HCT116 (cell line): ENCODE data around the gene DMBT1. TPM values are rescaled to one million over a fixed set of nuclear protein-coding genes. Genes with fewer than 3 reads are reported as not detected.

ENCODE experiments used
- ATAC-seq: fragments of 200-7000 bp; cut with Tn5 transposase; 2 replicates; pipeline ENCODE4 v1.9.1; 2020; ENCODE audit warnings: mild to moderate bottlenecking, moderate library complexity
- BruUV-seq: library from RNA; stranded (reverse); fragments of 400-500 nt; replicated peaks from 2 replicates; lab custom pipeline; 2021; lab: Mats Ljungman, UMichigan
- CTCF ChIA-PET: fragments of 300-600 bp; sonication (Branson Sonifier 250); formaldehyde crosslinking; loops from one replicate; lab custom pipeline; 2021; ENCODE audit warnings: antibody characterized with exemption; lab: Charles Lee
- POLR2A ChIA-PET: fragments of 300-600, 350-600 bp; sonication (Branson Sonifier 250); formaldehyde crosslinking; loops from one replicate; lab custom pipeline; 2021; ENCODE audit warnings: antibody characterized with exemption; lab: Charles Lee
- RAD21 ChIA-PET, 2 experiments: fragments of 300-600 bp; sonication (Branson Sonifier 250); formaldehyde crosslinking; loops; one replicate each; lab custom pipeline; 2023; ENCODE audit warnings: low total read pairs in 2 of 2; ENCODE audit not compliant: uncharacterized antibody in 2 of 2, unreplicated experiment in 2 of 2, low non-redundant PET in 1 of 2; lab: Charles Lee
- DNase-seq: peaks from one replicate; pipeline ENCODE4 v3.0.0-alpha.2; 2010; ENCODE audit warnings: low read depth, low spot score
- H2AFZ ChIP-seq: fragments of 200-600 bp; shearing (Covaris generic), sonication (generic); 2 replicates; pipeline ENCODE4 v1.6.1; 2017; ENCODE audit warnings: low read depth, mixed run types, mixed read lengths, antibody characterized with exemption, low read length; ENCODE audit not compliant: poor library complexity, severe bottlenecking
- H3K27ac ChIP-seq: 2 replicates; pipeline ENCODE4 v1.5.1; 2012; ENCODE audit warnings: low read depth, low read length
- H3K27me3 ChIP-seq: fragments of 200-600 bp; sonication (generic); 2 replicates; pipeline ENCODE4 v1.6.1; 2016; ENCODE audit warnings: mixed run types, low read length, mixed read lengths; ENCODE audit not compliant: insufficient read depth
- H3K36me3 ChIP-seq, 2 experiments: fragments of 200-500 bp in 1 of 2; fragments of 200-600 bp in 1 of 2; sonication (Bioruptor generic) in 1 of 2; sonication (generic) in 1 of 2; 2 replicates each; pipeline versions ENCODE4 v1.5.1 to v1.6.1; 2014 to 2016; ENCODE audit warnings: low read length in 2 of 2, inconsistent platforms in 1 of 2, mixed read lengths in 1 of 2, mixed run types in 1 of 2; ENCODE audit not compliant: insufficient read depth in 2 of 2, control insufficient read depth in 1 of 2
- H3K4me1 ChIP-seq, 2 experiments: fragments of 200-600 bp in 1 of 2; sonication (generic) in 1 of 2; 2 replicates each; pipeline versions ENCODE4 v1.5.1 to v1.6.1; 2012 to 2017; ENCODE audit warnings: low read length in 2 of 2, inconsistent platforms in 1 of 2, mild to moderate bottlenecking in 1 of 2, mixed read lengths in 1 of 2, mixed run types in 1 of 2, moderate library complexity in 1 of 2; ENCODE audit not compliant: insufficient read depth in 2 of 2, control insufficient read depth in 1 of 2
- H3K4me2 ChIP-seq: fragments of 200-600 bp; sonication (generic); 2 replicates; pipeline ENCODE4 v1.6.1; 2017; ENCODE audit warnings: mixed run types, low read length, mixed read lengths
- H3K4me3 ChIP-seq, 2 experiments: fragments of 200-600 bp in 1 of 2; sonication (generic) in 1 of 2; replicated peaks in 1 of 2; 2 replicates each; pipeline ENCODE4 v1.5.1; 2011 to 2016; ENCODE audit warnings: low read length in 2 of 2, control low read depth in 1 of 2, low read depth in 1 of 2, mild to moderate bottlenecking in 1 of 2, mixed read lengths in 1 of 2, mixed run types in 1 of 2
- H3K79me2 ChIP-seq: fragments of 200-600 bp; sonication (generic); 2 replicates; pipeline ENCODE4 v1.6.1; 2017; ENCODE audit warnings: mild to moderate bottlenecking, mixed run types, low read length, moderate library complexity, mixed read lengths; ENCODE audit not compliant: insufficient read depth
- H3K9ac ChIP-seq: fragments of 200-600 bp; sonication (generic); 2 replicates; pipeline ENCODE4 v1.6.1; 2016; ENCODE audit warnings: low read length, mixed read lengths
- H3K9me2 ChIP-seq: fragments of 200-600 bp; sonication (generic), shearing (Covaris generic); 2 replicates; pipeline ENCODE4 v1.6.1; 2017; ENCODE audit warnings: mixed run types, mild to moderate bottlenecking, moderate library complexity; ENCODE audit not compliant: insufficient read depth
- H3K9me3 ChIP-seq, 2 experiments: fragments of 200-500 bp in 1 of 2; fragments of 200-600 bp in 1 of 2; sonication (Bioruptor generic) in 1 of 2; sonication (generic) in 1 of 2; 2 replicates each; pipeline ENCODE4 v1.6.1; 2014 to 2017; ENCODE audit warnings: low read length in 2 of 2, mixed read lengths in 2 of 2, inconsistent platforms in 1 of 2, low read depth in 1 of 2, mild to moderate bottlenecking in 1 of 2, mixed run types in 1 of 2, moderate library complexity in 1 of 2; ENCODE audit not compliant: control insufficient read depth in 1 of 2, insufficient read depth in 1 of 2
- H4K20me1 ChIP-seq: fragments of 200-600 bp; sonication (generic), shearing (Covaris generic); 2 replicates; pipeline ENCODE4 v1.6.1; 2017; ENCODE audit warnings: mixed run types, mild to moderate bottlenecking, moderate library complexity; ENCODE audit not compliant: insufficient read depth
- CEBPB ChIP-seq: IDR thresholded peaks from 2 replicates; pipeline ENCODE4 v1.6.1; 2012; ENCODE audit warnings: low read depth
- CTCF ChIP-seq, 3 experiments: fragments of 200-600 bp in 1 of 3; sonication (generic) in 1 of 3; IDR thresholded peaks in 2 of 3; conservative IDR thresholded peaks in 1 of 3; 2 replicates each; pipeline ENCODE4 v1.5.1; 2012 to 2017; ENCODE audit warnings: low read depth in 2 of 3, low read length in 2 of 3, antibody characterized with exemption in 1 of 3, borderline replicate concordance in 1 of 3, control low read depth in 1 of 3, mild to moderate bottlenecking in 1 of 3, mixed read lengths in 1 of 3, mixed run types in 1 of 3, moderate library complexity in 1 of 3; ENCODE audit not compliant: insufficient read depth in 1 of 3
- EGR1 ChIP-seq: IDR thresholded peaks from 2 replicates; pipeline ENCODE4 v1.6.1; 2012; ENCODE audit warnings: low read depth
- EZH2 ChIP-seq: fragments of 200-600 bp; sonication (generic); IDR thresholded peaks from 2 replicates; pipeline ENCODE4 v1.6.1; 2017; ENCODE audit warnings: antibody characterized with exemption, mixed run types
- EZH2phosphoT487 ChIP-seq: fragments of 200-600 bp; IDR thresholded peaks from 2 replicates; pipeline ENCODE4 v1.6.1; 2018; ENCODE audit warnings: antibody characterized with exemption, borderline replicate concordance
- POLR2A ChIP-seq: IDR thresholded peaks from 2 replicates; pipeline ENCODE4 v1.7.0; 2011; ENCODE audit warnings: borderline replicate concordance; ENCODE audit not compliant: insufficient read depth, insufficient read length; ENCODE audit errors: extremely low read depth
- RAD21 ChIP-seq: IDR thresholded peaks from 2 replicates; pipeline ENCODE4 v1.6.1; 2012; ENCODE audit warnings: low read depth, mild to moderate bottlenecking
- intact Hi-C: fragments of 100-400 bp; cut with micrococcal nuclease; formaldehyde crosslinking; loops from 2 replicates; pipeline ENCODE4 v1.10.0; 2022
- total RNA-seq: library from RNA; stranded (reverse); gene quantifications from one replicate; pipeline ENCODE4 v1.2.1, GENCODE V29; 2021; ENCODE audit not compliant: unreplicated experiment

Gene DMBT1
- total RNA-seq, 1 experiment from 2014 or later: 0.17 TPM

GRCh38 chr10:122555442-122555841 is 5.1 kb upstream of the DMBT1 start:
- ChIA-PET CTCF (no interaction called here), RAD21 (no interaction called here), POLR2A (no interaction called here)
- Histone ChIP-seq H3K79me2 (no peaks in the 10 kb centered on the region), H3K4me2 (no peak overlapping the region), H3K36me3 (no peaks in the 10 kb centered on the region), H2AFZ (no peak overlapping the region), H3K9me3 (no peaks in the 10 kb centered on the region), H3K4me1 (peaks cover 0 to 8% of the 10 kb centered on the region in 2 experiments; a peak in 1 of 4 replicates), H3K9ac (no peak overlapping the region), H3K9me2 (no peaks in the 10 kb centered on the region), H3K4me3 (no peak overlapping the region), H4K20me1 (no peaks in the 10 kb centered on the region), H3K27me3 (peaks cover 12% of the 10 kb centered on the region), H3K27ac (no peak overlapping the region)
- intact Hi-C loops: no loop called here
- no peak for TF ChIP-seq POLR2A
- no peak for TF ChIP-seq EZH2phosphoT487
- no peak for TF ChIP-seq CTCF (IDR thresholded peaks at IDR 0.05 in 2 of 3, conservative IDR thresholded peaks at IDR 0.05 in 1 of 3; ENCODE audit: borderline replicate concordance in 1 of 3, insufficient read depth in 1 of 3, low read depth in 2 of 3, low read length in 2 of 3)
- no peak for TF ChIP-seq EGR1
- TF ChIP-seq EZH2: no peak
- TF ChIP-seq RAD21: no peak
- BruUV-seq: no TSS peak
- no peak for DNase-seq
- ATAC-seq: no peak

GRCh38 chr10:122557516-122557915 is 3.0 kb upstream of the DMBT1 start:
- CTCF ChIA-PET: interaction anchor here (1.0 to 1.8 kb wide), 3 partner anchors 8 to 278 kb away, joined by 3 to 14 read pairs (median 3); no protein-coding TSS in a partner anchor
- intact Hi-C loops: no loop called here

More at GRCh38 chr10:122557516-122557915, 3.0 kb upstream of the DMBT1 start:
- TF ChIP-seq CTCF (IDR thresholded peaks at IDR 0.05 in 2 of 3, conservative IDR thresholded peaks at IDR 0.05 in 1 of 3; ENCODE audit: borderline replicate concordance in 1 of 3, insufficient read depth in 1 of 3, low read depth in 2 of 3, low read length in 2 of 3): peak; percentile 4 to 46 (median 28); a peak in 2 of 6 replicates
- no peak for TF ChIP-seq CEBPB
- H4K20me1 ChIP-seq: no peaks in the 10 kb centered on the region
- H3K27ac ChIP-seq: no peak overlapping the region
- H3K9me3 ChIP-seq: no peaks in the 10 kb centered on the region
- H3K27me3 ChIP-seq: peaks cover 33% of the 10 kb centered on the region
- peak overlapping the region; percentile 55 for H3K4me2 ChIP-seq
- no peak overlapping the region for H3K4me3 ChIP-seq
- DNase-seq: peak; percentile 31
- H3K9me2 ChIP-seq: no peaks in the 10 kb centered on the region
- RAD21 ChIA-PET: no interaction called here
- no peak overlapping the region for H3K9ac ChIP-seq
- no peaks in the 10 kb centered on the region for H3K36me3 ChIP-seq
- no peaks in the 10 kb centered on the region for H3K79me2 ChIP-seq
- H3K4me1 ChIP-seq: peaks cover 0 to 8% of the 10 kb centered on the region in 2 experiments; a peak in 1 of 4 replicates
- peak overlapping the region; percentile 2 for H2AFZ ChIP-seq
- peak; percentile 96 for ATAC-seq
- POLR2A ChIA-PET: no interaction called here
- BruUV-seq: no TSS peak
